NCI-H345 treated with DMSO at 0.1 percent for 48 hours (cell line): ENCODE data around the gene TNRC6A.
A peak's percentile ranks its signal among the peaks of the same experiment; 100 is the strongest.
"Not testable (repeated sequence)": the region's sequence is repeated elsewhere in the genome, so short reads cannot be mapped to it uniquely, and the experiment has no call there.

ENCODE experiments used
- DNase-seq: peaks from one replicate; lab custom pipeline; 2025; ENCODE audit not compliant: unreplicated experiment; lab: John Stamatoyannopoulos, UW

Gene TNRC6A

DNA sequence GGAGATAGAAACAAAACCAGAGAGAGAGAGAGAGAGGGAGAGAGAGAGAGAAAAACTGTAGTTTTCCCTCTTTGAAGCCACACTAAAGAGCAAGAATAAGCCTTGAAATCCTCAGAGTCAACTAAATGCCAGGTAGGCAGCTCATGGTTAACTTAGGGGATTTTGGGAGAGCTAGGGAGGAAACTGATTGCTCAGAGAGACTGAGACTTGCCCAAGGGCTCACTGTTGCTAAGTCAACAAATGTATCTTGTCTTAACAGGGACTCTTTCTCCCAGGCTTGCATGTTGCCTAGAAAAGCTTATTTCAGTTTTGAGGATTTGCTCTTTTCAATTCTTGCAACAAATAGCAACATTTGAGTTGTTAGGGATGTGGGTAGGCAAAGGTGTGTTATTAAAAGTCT is 111.8 kb downstream of the TNRC6A start:
- DNase-seq = no peak

DNA sequence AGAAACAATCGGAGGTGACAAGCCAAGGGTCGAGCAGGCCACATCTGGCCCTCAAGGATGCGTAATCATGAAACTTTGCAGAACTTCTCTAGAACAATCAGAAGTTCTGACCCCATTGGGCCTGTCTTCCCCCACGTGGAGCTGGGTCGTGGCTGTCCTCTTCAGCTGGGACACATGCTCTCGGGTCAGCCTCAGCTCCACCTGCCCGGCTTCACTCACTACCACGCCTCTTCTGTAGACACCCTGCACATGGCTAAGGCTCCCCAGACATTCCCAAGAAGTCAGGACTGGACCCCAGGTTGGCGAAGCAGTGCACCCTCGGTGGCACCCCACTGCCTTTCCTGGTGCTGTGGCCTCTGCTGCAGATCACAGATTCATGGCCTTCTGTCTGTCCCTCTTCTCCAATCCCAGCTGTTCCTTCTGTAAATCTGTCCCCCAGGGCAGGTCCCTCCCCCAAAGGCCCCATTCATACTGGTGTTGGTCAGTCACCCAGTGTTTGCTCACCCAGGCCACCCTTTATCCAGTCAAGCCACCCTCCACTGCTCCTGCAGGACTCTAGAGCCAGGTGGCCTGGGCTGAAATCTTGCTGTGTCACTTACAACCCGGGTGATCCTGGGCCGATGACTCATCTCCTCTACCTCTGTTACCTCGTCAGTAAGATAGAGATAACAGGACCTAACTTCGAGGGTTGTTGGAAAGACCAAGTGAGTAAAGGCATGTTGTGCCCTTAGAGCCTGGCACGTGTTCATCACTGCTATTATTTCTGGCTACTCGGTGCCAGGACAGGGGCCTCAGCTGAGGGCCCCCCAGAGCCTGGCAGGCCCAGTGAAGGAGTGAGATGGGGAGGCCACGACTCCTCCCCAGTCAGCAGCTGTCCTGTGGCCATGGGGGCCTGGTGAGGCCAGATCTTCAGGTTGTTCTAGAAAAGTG is 114.9 kb downstream of the TNRC6A start:
- no peak for DNase-seq

DNA sequence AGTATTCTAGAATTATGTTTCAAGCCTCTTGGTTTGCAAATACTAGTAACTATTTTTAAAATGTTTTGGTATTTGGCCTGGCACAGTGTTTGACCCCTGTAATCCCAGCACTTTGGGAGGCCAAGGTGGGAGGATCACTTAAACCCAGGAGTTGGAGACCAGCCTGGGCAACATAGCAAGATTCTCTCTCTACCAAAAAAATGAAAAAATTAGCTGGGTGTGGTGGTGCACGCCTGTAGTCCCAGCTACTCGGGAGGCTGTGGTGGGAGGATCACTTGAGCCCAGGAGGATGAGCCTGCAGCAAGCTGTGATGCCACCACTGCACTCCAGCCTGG is 115.5 kb downstream of the TNRC6A start:
- not testable (repeated sequence) for DNase-seq

DNA sequence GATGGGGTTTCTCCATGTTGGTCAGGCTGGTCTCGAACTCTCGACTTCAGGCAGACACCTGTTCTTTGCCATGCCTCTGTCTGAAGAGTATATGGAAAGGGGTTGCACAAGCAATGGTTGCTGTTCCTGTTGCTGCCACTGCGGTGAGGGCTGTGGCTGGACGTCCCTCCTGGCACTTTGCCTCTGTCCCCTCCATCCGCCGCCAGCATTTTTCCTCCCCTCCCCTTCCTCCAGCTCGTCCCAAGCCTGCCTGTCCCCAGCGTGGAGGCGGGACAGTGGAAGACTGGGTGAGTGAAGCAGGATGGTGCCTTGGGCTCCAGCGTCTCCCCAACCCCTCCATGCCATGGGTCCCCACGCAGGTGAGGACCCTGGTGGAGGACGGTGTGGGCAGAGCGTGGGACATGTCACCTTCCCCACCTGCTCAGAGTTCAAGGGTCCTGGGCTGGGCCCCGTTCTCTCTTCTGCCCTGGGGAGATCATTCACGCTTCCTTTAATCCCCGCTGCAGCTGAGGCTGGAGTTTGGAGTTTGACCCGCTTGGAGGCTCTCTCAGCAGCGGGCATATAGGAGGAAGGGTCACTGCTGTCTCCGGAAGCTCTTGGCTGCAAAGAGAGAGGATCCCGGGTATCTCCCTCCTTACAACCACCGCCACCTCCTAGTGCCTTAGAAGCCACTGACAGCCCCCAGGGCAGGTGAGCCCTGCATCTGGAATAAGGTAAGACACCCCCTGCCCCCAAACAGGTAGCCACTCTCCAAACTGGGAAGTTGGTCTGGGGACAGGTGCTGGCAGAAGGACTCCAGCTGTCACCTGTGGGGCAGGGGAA is 116.5 kb downstream of the TNRC6A start, which contains the start of gene SLC5A11:
SLC5A11 (plus strand) TSS at position 238 of the 822 bp plus-strand sequence. CDS start 12,681 bp downstream, outside the sequence.
- DNase-seq = no peak

DNA sequence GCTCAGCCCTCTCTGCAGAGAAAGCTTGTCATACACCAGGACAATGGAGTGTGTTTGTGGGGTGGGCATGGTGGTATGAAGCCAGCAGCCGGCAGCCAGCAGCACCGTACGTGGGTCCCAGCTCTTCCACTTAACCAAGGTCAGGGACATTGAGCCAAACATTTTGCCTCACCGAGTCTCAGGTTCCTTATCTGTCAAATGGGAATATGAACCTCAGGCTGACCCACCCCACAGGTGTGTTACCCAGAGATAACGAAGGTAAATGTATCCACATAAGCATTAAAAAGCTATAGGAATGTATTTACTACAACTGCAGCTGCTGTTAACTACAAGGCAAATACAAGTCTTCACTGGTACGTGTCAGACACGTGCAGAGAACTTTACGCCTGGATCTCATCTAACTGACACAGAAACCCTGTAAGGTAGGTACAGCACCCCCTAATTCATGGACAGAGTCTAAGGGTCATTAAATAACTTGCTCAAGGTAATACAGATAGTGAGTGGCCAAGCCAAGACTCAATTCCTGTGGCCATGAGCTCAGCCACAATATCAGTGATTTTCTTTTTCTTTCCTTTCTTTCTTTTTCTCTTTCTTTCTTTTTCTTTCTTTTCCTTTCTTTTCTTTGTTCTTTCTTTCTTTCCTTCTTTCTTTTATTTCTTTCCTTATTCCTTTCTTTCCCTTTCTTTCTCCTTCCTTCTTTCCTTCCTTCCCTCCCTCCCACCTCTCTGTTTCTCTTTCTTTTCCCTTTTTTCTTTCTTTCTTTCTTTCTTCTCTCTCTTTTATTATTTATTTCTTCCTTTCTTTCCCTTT is 117.3 kb downstream of the TNRC6A start:
- no peak for DNase-seq

DNA sequence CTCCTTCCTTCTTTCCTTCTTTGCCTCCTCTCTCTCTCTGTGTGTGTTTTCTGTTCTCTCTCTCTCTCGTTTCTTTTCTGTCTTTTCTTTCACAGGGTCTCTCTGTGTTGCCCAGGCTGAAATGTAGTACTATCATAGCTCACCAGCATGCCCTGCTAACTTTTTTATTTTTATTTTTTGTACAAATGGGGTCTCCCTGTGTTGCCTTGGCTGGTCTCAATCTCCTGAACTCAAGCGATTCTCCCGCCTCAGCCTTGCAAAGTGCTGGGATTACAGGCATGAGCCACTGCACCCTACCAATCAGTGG is 117.9 kb downstream of the TNRC6A start:
- DNase-seq = no peak

DNA sequence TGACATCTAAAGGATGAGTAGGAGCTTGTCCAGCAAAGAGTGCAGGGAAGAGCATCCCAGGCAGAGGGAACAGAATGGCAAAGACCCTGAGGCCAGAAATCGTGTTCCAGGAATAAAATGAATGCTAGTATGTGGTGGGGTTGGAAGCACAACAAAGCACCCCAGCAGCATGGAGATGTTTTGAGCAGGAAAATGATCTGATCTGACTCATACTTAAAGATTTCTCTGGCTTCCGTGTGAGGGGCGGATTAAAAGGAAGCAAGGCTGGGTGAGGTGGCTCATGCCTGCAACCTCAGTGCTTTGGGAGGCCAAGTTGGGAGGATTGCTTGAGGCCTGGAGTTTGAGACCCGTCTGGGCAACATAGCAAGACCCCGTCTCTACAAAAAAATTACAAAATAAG is 118.6 kb downstream of the TNRC6A start:
- DNase-seq = no peak

DNA sequence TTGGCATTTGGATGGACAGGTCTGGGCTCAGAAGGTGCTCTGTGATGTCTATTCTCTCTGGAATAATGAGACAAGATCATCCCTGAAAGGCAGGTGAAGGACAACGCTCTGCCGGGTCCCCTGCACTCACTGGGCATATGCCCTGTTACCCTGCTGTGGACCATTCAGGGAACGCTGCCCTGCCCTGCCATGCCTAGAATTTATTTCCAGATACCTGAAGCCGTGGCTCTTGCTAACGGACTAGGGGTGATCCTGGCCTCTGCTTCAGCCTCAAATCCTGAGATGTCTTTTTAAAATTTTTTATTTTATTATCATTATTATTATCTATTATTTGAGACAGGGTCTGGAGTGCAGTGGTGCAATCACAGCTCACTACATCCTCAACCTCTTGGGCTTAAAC is 120.2 kb downstream of the TNRC6A start:
- no peak for DNase-seq

DNA sequence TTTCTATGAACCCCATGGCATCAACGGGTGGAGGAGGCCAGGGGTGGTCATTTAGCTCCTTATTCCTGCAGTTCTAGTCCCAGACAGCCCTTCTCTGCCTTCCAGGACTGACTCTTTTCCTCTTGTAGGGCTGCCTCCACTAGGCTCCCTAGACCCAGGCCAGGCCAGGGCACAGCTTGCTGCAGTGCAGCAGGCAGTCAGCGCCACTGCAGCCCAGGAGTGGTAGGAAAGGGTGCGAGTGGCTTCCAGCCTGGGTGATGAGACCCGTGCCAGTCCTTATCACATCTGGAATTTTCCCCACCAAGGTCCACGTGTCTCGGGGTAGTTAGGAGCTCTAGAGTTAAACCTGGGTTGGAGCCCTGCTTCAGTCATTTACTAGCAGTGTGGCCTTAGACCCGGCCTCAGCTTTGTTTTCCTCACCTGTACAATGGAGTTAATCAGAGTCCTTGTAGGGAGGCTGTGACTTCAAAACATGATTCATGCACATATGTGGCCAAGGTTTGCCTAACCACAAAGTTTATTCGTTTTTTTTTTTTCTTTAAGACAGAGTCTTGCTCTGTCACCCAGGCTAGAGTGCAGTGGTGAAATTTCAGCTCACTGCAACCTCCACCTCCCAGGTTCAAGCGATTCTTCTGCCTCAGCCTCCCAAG is 121.0 kb downstream of the TNRC6A start:
- no peak for DNase-seq

DNA sequence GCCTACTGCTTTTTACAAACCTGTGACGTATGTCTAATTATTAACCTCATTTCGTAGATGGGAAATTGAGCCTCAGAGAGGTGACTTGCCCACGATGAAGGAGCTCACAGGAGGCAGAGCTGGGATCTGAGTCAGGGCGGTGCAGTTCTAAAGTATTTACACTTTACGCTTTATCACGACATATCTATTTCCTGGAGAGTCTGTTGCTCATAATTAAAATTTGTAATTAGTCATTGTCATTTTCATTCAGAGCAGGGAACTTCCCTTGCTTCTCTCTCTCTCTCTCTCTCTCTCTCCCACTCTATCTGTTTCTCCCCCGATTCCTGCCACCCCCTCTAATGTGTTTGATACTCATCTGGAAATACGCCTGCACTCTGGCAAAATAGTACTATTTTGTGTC is 122.2 kb downstream of the TNRC6A start:
- DNase-seq = no peak

DNA sequence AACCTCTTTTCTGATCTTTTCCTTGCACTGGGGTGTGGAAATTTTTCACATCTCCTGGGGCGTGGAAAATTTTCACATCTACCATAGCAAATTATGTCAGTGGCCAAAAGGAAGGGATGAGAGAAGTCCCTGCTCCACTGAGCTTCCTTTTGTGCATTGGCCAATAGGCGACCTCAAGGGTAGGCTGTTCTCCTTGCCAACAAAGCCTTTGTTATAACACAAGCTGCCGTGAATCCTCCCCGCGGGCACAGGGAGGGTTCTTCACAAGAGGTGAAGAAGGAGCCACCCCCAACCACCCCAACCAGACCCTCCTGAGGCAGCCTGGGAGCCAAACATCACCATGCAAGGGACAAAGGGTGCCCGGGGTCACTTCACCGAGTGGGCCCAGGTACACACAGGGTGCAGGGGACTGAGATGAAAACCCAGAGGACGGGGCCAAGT is 122.8 kb downstream of the TNRC6A start:
- DNase-seq = no peak

DNA sequence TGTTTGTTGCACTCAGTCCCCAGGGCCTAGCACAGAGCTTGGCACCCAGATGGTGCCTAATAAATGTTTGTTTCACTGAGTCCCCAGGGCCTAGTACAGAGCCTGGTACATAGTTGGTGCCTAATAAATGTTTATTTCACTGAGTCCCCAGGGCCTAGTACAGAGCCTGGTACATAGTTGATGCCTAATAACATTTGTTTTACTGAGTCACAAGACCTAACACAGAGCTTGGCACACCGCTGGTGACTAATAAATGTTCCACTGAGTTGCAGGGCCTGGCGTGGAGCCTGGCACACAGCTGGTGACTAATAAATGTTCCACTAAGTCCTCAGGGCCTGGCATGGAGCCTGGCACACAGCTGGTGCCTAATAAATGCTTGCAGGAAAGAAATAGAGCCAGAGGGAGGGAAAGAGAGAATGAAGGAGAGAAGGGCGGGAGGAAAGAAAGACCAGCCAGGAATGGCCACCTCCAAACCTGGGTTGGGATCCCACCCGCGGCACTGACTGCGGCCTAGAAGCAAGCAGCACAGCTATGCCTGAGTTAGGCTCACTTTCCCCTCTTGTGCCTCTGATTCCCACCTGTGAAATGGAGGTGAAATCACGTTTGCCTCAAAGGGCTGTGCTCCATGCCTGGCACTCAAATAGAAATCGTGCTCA is 123.8 kb downstream of the TNRC6A start:
- no peak for DNase-seq

DNA sequence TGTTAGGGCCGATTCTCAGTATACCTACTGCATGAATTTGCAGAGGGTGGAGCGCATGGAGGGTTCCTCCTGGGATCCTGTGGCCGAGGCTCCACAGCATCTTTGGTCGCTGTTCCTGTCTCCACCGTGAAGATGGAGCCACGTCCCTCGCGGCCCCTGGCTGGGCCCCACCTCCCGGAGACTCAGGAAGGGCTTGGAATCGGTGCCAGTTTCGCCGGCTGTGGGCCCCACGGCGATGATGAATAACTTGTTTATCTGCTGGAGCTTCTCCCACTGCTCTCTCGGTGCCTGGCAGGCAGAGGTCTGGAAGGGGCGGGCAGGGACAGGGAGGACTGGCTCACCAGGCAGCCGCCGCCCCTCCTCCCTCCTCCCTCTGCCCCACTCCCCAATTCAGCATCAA is 124.4 kb downstream of the TNRC6A start:
- peak; percentile 4 for DNase-seq

DNA sequence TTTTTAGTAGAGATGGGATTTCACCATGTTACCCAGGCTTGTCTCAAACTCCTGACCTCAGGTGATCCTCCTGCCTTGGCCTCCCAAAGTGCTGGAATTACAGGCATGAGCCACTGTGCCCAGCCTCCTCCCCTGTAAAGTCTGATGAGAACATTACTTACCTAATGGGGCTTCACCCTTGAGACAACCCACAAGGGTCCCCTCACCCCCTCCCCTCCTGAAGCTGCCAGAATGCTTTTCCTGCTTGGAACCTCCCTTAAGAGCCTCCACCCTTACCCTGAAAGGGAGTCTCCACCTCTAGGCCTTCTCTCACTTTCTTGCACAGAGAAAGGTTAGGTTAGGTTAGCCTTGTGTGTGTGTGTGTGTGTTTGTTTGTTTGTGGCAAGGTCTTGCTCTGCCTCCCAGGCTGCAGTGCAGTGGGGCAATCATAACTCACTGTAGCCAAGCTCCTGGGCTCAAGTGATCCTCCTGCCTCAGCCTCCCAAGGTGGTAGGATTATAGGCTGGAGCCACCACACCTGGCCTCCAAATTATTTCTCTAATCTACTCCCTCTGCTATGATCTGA is 125.2 kb downstream of the TNRC6A start:
- no peak for DNase-seq

DNA sequence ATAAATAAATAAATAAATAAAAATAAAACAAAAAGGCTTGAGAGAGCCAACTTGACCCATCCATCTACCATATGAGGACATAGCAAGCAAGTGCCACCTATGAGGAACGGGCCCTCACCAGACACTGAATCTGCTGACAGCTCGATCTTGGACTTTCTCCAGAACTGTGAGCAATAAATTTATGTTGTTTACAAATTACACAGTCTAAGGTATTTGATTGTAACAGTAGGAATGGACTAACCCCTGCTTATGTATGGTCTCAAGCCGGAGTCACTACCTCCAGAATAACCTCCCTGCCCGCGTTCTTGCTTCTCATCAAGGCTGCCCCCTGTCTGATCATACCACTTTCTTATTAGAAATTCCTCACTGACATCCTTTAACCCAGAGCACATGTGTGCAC is 126.2 kb downstream of the TNRC6A start:
- DNase-seq = no peak

DNA sequence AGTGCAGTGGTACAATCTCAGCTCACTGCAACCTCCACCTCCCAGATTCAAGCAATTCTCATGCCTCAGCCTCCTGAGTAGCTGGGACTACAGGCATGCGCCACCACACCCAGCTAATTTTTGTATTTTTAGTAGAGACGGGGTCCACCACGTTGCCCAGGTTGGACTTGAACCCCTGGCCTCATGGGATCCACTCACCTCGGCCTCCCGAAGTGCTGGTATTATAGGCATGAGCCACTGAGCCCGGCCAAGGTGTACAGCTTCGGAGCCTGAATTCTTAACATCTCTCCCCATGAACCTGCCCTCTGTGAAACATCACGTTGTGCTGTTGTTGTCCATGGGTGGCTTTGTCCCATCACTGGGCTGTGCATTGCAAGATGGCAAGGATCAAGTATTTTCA is 127.4 kb downstream of the TNRC6A start:
- not testable (repeated sequence) for DNase-seq

DNA sequence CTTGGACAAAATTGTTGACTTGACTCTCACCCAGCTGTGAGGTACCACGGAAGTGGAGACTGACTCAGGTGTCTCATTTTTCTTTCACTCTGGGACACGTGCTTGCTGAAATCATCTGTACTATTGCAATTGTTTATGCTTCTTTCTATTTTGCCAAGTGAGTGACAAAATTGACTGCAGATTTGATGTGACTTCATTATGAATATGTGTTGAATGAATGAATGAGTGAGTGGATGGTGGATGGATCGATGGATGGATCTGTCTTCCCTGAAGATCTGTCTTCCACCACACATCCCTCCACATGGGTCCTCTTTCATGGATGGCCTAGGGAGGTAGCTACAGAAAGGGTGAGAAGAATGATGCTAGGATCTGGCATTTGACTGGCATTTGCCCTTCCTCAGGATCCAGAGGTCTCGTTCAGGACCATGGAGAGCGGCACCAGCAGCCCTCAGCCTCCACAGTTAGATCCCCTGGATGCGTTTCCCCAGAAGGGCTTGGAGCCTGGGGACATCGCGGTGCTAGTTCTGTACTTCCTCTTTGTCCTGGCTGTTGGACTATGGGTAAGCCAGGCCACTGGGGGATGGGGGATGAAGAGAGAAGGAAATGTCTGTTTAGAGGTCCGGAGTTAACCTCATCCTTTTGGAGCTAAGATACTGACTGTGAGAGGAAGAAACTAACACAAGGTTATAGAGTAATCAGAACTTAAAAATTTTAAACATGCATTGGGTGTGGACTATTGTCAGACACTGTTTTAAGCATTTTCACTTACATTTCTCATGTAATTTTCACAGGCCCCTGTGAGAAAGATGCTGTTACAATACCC is 129.0 kb downstream of the TNRC6A start:
- DNase-seq = no peak

DNA sequence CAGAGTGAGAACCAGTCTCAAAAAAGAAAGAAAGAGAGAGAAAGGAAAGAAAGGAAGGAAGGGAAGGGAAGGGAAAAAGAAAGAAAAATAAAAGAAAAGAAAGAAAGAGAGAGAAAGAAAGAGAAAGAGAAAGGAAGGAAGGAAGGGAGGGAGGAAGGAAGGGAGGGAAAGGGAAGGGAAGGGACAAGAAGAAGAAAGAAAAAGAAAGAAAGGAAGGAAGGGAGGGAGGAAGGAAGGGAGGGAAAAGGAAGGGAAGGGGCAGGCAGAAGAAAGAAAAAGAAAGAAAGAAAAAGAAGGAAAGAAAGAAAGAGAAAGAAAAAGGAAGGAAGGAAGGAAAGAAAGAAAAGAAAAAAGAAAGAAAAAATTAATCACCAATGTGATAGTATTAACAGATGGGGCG is 132.0 kb downstream of the TNRC6A start:
- no peak for DNase-seq
